Peyer's patch (tissue), 4 donors: ENCODE data around the gene TNFRSF8.

ENCODE experiments used
- POLR2A ChIP-seq, 2 donors: fragments of 450-650 bp; IDR thresholded peaks; one replicate each; pipeline ENCODE4 v1.5.1; 2017; ENCODE audit warnings: antibody characterized with exemption in 2 of 2, mild to moderate bottlenecking in 2 of 2, moderate library complexity in 2 of 2
- TF ChIP-seq, protein P1 (sequence below), 6 experiments: fragments of 450-650 bp in 4 of 6; fragments of 200-600 bp in 2 of 6; sonication (generic) in 1 of 6; IDR thresholded peaks; one replicate each; pipeline ENCODE4 v1.5.1; 2017 to 2019; ENCODE audit warnings: antibody characterized with exemption in 6 of 6, mild to moderate bottlenecking in 3 of 6, moderate library complexity in 1 of 6

DNA sequence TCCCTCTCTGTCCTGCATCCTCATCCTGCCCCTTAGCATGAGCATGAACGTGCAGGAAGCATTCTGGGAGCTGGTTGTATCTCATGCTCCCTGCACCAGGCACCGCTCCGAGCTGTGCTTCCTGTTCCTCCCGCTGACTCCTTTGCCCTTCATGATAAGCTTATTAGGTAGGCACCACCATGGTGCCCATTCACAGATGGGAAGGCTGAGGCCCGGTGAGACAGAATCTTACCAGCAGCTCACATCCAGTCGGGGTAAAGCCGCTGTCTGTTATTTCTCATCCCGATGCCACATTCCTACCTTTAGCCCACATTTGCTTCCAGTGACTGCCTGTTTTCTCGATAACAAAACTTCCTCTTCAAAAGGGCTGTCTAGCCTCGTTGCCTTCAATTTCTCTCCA, 36.5 kb upstream of the TNFRSF8 start:
- TF ChIP-seq, protein P1, sequence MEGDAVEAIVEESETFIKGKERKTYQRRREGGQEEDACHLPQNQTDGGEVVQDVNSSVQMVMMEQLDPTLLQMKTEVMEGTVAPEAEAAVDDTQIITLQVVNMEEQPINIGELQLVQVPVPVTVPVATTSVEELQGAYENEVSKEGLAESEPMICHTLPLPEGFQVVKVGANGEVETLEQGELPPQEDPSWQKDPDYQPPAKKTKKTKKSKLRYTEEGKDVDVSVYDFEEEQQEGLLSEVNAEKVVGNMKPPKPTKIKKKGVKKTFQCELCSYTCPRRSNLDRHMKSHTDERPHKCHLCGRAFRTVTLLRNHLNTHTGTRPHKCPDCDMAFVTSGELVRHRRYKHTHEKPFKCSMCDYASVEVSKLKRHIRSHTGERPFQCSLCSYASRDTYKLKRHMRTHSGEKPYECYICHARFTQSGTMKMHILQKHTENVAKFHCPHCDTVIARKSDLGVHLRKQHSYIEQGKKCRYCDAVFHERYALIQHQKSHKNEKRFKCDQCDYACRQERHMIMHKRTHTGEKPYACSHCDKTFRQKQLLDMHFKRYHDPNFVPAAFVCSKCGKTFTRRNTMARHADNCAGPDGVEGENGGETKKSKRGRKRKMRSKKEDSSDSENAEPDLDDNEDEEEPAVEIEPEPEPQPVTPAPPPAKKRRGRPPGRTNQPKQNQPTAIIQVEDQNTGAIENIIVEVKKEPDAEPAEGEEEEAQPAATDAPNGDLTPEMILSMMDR (IDR thresholded peaks at IDR 0.05), result no peak
- TF ChIP-seq POLR2A (IDR thresholded peaks at IDR 0.05), result no peak
